Measurements from ENCODE around the gene PPP1CC.

GRCh38 chr12:110679201-110679600 lies 63.5 kb downstream of the PPP1CC start:
- no peak for TF ChIP-seq CTCF (IDR thresholded peaks at IDR 0.05)
- TF ChIP-seq POLR2A (IDR thresholded peaks at IDR 0.05): no peak
